ENCODE measurements around the gene TMEM178A.

Gene TMEM178A

DNA sequence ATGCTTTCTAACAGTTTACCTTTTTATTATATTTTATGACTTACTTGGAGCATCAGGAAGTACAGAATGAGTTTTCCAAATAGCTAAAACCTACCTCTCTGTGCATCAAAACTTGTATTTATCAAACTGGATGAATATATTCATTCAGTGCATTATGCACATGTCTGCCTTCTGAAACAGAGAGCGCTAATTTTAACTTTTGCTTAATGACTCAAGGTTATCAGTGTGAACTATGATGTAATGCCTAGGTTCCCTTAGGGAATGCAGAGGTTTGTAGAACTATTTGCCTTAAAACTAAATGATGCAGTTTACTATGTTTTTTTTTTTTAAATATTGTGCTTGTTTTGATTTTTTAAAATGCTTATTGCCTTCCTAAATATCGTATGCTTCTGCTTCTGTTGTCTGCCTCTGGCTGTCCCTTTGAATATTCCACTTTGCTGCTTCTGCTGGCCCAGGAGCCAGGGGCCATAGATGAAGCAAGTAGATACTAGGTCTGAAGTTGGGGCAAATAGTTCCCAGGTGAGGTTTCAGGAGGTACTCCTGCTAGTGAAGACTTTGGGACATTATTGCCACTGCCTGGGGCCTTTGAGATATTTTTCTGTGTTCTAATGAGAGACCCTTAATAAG lies 16.5 kb downstream of the TMEM178A start:
- no peak for DNase-seq

DNA sequence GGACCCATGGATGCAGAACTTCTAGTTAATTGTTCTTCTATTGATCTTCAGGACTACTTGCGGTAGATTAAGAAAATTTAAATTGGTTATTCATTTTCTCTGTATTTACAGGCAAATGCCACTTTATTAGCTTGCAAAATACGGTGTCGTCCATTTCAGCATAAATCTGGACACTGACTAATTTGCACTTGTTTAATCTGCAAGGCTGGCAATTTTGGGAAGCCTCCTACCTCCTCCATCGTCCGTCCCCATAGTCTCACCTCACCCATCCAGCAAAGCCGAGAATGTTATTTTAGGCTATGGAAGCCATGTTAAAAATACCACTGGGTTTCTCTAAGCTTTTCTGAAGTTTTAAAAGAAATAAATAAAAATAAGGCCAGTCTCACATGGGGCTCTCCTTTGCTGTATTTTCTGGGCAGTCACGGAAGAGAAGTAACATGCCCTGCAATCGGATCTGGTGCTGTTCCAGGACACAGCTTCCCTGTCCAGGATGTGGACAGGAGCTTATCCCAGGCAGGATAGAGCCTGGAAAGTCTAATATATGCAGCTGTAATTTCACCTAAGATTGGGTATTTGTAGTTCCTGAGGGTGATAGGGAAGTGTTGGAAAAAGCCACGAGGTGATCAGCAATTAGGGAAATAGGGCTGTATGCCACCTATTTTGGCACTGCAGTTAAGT lies 17.4 kb downstream of the TMEM178A start:
- no peak for DNase-seq

DNA sequence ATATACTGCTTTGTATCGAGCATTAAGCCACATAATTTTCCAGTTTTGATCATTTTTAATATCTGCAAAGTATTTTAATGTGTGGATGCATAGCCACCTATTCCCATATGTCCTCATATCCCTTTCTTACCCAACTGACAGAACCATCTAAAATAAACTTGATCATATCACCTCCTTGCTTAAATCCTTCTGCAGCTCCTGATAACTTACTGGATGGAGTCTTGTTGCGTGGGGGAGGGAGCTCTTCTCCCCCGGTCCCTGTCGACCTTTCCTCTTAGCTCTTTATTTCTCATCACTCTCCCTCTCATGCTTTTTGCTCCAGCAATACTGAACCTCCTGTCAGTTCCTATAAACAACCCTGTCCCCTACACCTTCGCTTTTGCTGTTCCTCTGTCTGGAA lies 18.7 kb downstream of the TMEM178A start:
- DNase-seq: no peak

DNA sequence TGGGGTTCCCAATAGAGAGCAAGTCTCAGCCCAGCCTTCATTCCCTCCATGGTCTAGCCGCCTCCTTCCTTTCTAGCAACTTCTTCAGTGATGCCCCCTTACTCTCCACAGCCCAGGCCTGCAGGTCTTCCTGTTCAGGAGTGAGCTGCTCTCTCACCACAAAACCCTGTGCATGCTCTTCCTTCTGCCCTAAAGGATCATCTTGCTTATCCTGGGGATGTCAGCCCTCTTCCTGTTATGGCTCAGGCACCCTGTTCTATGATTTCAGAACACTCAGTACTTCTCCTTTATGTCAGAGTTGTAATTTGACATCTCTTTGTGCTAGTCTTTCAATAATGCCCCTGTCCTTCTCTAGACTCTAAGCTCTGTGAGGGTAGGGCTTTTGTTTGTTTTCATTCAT lies 19.4 kb downstream of the TMEM178A start:
- DNase-seq: no peak

DNA sequence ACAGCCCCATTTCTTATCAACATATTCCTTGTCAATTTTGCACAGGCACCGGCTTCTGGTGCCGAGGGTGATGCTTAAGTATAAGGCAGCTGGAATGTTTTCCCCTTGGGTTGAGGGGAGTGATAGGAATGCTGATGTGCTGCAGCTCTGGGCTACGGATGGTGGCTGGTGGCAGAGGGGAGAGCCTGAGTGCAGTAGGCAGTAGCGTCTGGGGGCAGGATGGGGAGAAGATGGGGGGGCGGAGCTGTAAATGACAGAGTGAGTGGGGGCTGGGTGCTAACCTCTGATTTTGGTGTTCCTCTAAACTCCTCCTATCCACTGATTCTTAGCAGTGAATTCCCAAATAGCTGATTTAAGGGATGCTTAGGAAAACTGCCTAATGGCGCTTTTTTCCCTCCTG lies 20.7 kb downstream of the TMEM178A start:
- DNase-seq: no peak

DNA sequence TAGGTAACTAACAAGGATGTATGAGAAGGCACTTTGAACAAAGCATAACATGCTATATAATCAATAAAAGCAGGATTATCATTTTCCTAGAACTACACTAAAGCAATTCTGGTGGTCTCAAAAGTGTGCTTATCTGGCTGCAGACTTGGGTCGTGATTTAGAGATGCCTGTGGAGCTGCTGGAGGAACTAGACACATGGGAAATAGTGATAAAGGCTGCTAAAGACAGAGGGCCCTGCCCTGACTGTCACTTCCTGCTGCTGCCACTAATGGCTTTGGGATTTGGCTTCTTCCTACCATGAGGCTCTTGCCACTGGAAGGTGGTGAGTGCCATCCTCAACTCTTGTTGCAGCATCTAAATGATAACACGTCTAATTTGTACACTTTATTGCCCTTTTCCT lies 22.5 kb downstream of the TMEM178A start:
- DNase-seq: no peak

DNA sequence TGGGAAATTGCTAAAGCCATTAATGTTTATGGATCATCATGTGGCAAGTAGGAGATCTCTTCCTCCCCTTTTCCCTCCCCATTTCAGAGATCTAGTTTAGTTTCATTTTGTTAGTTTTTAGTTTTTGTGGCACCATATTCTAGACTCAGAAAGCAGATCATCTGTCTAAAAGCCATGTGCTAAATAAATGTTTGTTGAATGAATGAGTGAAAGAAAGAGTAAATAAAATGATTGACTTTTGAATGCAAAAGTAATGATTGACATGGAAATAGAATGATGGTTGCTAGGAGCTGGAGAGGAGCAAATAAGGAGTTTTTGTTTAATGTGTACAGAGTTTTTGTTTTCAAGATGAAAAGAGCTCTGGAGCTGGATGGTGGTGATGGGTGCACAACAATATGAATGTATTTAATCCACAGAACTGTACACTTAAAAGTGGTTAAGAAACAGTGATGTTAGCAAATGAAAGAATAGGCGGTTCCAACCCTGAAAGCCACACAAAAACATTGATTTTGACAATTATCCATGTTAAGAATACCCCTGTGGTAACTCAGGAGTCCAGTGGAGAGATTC lies 23.6 kb downstream of the TMEM178A start:
- DNase-seq: no peak

DNA sequence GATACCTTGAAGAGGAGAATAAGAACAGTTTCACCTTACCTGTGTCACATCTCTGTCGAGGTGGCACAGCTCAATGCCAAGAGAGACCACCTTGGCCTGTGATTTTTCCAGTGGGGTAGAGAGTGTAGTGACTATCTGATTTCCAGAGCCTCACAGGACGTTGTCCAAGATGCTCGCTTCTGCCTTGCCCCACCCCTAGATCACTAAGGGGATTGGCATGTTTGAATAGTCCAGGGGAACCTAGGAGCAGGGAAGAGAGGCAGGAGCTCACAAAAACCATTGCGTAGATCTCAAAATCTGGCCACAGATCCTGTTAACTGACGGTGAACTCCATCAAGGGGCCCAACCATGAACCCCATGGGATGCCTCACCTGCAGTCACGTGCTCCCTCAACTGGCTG lies 24.2 kb downstream of the TMEM178A start:
- no peak for DNase-seq

DNA sequence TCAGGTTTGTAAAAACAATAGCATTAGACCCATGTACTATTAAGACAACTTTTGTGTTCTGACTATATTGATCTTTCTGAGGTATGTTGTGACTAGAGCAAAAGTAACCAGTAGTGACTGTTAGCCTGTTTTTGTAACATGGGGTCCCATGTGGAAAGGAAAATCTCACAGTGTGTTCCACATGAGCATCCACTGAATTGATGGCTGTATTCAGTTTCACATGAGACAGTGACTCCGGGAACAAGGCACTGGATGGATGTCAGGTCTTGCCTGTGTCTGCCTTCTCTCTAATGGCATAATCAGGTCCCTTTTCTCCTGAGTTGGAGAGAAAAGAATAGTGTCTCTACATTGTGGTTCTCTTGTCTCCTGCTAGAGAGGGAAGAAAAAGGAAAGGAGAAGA lies 27.5 kb downstream of the TMEM178A start:
- DNase-seq: no peak

DNA sequence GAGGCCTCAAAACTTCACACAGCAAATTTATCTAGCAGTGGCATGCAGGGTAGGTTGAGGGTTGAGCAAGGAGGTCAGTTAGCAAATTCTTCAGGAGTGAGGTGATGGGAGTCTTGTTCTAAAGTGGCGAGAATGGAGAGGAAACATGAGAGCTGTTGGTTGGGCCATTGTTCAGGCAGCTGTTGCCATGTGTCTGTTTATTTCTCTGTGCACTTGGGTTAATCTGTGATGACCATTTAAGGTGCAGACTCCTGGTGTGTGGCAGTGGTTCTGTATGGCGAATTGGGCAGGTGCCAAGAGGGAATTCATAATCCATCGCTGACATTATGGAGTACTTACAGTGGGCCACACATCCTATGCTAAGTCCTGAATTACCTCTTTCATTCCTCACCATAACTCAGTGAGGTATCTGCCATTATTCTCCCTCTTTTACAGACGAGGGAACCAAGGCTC lies 30.4 kb downstream of the TMEM178A start:
- peak; percentile 34 for DNase-seq

DNA sequence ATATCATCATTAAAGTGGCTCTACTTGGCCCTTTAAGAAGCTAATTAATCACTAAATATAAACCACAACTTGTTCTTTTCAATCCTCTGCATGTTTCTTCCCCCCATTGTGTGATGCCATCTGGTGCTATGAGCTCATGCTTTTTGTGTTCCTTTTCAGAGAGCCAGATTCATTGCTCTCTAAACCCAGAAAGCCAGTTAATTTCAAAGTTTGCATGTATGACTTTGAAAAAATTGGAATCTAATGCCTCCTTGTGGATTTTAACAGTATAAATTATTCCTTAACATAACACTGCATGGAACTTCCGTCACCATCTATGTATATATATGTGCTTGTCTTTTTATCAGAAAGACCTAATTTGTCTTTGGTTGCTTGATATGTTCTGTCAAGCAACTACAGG lies 31.1 kb downstream of the TMEM178A start:
- DNase-seq: no peak

DNA sequence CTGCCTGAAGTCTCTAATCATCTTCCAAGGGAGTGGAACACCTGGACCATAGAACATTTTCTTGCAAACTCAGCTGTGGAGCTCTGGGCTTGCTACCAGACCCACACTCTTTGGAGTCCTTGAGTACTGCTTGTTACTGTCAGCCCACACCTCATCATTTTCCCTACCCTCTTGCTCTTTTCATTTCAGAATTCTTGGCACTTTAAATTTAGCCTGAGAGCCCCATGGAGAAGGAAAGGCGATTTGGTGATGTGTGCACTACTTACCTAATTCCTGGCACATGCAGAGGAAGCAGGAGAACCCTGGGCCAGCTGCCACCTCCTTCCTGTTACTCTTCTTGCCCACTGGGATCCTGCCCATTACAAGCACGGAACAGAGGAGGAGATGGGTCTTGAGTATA lies 31.7 kb downstream of the TMEM178A start:
- DNase-seq: peak; percentile 71

DNA sequence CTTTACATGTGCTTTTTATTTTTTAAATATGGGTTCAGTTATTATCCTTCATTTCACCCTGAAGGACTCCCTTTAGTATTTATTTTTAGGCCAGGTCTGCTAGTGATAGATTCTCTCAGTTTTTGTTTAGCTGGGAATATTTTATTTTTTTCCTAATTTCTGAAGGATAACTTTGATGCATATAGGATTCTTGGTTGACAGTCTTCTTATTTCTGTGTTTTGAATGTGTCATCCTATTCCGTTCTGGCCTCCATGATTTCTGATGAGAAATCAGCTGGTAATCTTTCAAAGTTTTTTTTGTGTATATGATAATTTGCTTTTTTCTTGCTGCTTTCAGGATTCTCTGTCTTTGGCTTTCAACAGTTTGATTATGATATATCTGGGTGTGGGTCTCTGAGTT lies 35.4 kb downstream of the TMEM178A start:
- no peak for DNase-seq

DNA sequence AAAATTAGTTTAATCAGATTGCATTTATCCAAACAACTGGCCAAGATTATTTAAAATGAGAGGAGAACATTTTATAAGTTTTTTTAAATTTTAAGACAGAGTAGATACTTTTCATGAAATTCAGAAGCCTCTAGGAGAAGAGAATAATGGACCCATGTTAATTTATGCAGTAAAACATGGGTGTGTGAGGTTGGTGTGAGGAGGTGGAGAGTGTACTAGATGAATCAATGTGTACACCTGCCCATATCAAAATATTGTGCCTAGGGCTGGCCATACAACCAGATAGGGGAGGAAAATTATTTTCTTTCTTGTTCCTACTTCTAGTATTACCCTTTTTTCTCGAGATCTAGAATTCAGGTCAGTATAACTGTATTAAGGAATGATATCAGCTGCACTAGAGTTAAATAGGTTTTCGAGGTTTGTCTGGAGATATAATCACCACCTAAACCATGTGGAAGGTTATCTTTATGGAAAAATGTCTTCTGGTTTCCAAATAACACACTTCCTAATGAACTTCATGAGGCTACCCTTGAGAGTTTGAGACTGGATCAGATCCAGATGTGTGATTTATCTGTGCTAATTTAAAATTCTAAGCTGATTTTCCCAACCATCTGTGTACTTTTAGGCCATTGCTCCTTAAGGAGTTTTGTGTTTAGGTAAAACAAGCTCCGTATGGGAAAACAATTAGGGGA lies 37.6 kb downstream of the TMEM178A start:
- no peak for DNase-seq

DNA sequence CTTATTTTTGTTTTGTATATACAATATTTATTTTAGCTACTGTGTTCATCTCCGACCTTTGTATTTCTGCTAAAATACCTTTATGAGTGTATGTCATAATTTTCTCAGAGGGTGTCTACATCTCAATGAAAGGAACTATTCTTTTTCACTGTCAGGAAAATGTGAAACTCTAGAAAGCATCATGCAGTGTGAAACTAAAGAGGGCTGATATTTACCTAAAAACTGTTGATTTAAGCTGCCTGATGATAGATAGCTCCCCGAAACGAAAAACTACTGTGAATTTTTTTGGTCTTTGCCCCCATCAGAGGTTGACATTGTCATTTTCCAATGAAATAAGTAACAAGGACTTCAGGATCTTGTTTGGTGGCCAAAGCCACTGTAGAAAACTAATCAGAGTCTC lies 38.8 kb downstream of the TMEM178A start:
- no peak for DNase-seq

DNA sequence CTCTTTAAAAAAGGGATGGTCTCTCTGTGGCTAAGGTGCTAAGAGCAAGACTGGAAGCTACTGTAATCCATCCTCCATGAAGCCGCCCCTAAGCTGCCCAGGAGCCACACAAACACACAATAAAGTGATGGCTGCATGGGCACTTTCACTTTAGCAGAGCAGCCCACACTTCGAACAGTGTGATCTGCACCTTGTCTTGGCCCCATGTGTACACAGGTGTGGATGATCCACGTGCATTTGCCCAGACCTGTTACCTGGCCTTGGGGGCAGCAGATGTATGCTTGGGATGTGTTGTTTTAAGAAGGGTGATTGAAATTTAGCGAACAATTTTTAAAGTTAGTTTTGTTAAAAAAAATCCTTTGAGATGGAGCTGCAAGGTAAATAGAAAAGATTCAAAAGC lies 39.9 kb downstream of the TMEM178A start:
- no peak for DNase-seq

DNA sequence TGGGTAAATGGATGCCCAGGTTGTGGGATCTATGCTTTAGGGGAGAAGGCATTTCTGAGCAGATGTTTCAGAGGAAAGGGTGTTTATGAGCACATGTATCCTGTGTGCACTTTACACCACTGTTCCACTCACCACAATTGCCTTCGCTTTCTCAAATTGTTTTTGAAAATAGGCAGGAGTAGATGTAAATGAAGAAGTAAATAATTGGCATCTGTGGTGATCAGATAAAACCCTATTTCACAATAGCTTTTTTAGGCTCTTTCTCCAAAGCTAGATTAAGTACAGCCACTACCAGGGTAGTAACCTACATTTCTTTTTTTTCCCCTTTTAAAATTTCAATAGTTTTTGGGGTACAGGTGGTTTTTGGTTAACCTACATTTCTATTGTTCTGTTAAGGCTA lies 40.6 kb downstream of the TMEM178A start:
- DNase-seq: no peak

DNA sequence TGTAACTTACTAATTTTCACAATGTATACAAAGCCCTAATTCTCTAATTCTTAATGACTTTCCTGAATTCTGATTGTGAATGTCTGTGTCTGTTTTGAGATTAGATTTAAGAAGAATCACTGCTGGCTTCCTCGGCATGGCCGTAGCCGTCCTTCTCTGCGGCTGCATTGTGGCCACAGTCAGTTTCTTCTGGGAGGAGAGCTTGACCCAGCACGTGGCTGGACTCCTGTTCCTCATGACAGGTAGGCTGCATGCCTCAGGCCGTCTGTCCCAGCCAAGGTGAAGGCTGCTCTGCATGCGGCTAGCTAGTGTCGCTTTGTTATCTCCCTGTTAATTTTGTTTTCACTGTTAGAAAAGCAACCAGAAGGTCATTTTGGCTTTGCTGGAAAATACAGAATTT lies 41.2 kb downstream of the TMEM178A start:
- DNase-seq: no peak

DNA sequence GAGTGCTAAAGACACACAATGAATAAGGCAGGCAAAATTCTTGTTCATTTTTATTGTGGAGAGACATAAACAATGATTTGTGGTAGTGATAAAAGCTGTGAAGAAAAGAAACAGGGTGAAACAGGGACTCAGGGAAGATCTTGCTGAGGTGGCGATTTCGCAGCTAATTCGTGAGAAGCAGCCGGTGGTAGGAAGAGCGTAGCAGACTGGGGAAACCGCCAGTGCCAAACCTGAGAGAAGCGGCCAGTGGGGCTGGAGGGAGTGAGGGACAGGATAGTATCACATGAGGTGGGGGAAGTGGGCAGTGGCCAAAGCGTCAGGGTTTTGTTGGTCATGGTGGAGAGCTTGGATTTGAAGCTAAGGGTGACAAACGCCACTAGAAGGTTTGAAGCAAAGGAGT lies 42.3 kb downstream of the TMEM178A start:
- no peak for DNase-seq

DNA sequence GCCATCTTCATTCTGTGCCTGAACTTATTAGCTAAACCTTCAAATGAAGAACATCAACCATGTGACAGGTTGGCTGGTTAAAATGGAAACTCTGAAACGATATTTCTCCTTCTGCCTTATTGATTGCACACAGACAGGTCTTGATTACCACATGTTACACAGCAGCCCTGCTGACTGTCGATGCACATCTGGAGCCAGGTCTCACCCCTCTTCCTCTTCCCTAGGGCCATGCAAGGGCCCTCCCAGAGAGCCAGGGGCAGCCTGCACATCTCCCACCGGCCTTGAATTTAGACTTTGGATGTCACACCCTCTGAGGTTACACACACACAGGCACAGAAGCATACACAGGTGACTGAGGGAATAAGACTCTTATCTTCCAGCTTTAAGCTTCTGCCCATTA lies 45.1 kb downstream of the TMEM178A start:
- DNase-seq: no peak

DNA sequence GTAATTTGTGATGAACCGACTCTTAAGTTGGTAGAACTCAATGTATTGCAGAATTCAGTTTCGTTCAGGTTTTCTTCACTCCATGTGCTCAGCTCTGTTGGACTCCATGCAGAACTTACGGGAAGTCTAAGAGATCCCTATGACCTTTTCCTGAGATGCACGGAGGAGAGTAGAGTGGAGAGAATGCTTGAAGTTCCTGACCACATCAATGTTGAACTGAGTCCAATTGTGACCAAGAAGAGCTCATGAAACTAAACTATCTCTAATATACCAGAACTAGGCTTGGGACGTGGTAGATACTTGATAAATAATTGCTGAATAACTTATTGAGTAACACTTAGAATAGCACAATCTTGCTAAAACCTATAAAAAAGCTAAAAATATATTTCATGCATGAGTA lies 47.2 kb downstream of the TMEM178A start:
- no peak for DNase-seq

DNA sequence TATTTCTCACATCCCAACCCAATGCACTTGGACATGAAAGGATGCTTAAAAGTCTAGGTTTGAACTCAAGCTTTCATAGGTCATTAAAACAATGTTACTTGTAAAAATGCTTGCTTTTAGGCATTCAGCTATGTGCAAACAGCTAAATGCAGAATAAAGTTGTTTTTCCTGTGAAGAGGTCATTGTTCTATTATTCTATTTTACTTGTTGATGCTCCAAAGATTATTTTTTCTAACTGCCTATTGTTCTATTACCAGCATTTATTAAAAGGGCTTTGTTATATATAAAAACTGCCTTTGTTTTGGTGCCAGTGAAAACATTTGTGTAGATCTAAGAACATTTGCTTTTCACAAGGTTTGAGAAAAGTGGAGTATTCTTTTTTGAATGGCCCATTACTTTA lies 49.4 kb downstream of the TMEM178A start:
- DNase-seq: no peak

DNA sequence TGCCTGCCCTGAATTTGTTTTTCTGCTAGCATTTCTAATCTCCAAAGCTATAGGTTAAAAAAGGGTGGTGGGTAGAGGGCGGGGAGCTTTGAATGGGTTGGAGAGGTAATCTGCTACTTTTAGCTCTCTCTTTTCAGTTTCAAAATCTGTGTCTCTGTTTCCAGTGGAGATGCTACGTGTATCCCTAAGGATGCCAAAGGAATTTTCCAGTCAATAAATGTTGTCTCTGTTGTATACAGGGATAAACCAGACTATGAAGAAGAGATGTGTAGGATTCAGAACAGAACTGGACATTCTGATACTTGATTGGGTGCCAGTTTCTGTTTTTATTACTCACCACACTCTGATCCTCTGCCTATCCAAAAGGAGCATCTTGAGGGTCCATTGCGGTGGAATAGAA lies 50.1 kb downstream of the TMEM178A start:
- DNase-seq: no peak

DNA sequence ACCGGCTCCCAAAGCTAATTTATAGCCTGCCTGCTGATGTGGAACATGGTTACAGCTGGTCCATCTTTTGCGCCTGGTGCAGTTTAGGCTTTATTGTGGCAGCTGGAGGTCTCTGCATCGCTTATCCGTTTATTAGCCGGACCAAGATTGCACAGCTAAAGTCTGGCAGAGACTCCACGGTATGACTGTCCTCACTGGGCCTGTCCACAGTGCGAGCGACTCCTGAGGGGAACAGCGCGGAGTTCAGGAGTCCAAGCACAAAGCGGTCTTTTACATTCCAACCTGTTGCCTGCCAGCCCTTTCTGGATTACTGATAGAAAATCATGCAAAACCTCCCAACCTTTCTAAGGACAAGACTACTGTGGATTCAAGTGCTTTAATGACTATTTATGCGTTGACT lies 51.4 kb downstream of the TMEM178A start:
- no peak for DNase-seq

All from left hindlimb (tissue), 1 donor.